HL-60 (cell line): Measurements from ENCODE around the gene HLA-DMA.
A peak's percentile ranks its signal among the peaks of the same experiment; 100 is the strongest.

Experiments used
- DNase-seq, 2 experiments: peaks; one replicate each; pipeline ENCODE4 v3.0.0-alpha.2; 2010 to 2020; ENCODE audit warnings: low read depth in 1 of 2, low spot score in 1 of 2
- H3K27ac ChIP-seq: fragments of 250-450 bp; sonication (Bioruptor Pico); replicated peaks from 2 replicates; pipeline ENCODE4 v1.5.1; 2020; ENCODE audit warnings: mild to moderate bottlenecking, moderate library complexity
- H3K27me3 ChIP-seq: fragments of 250-450 bp; sonication (Bioruptor Pico); 2 replicates; pipeline ENCODE4 v1.5.1; 2021; ENCODE audit warnings: mild to moderate bottlenecking, moderate library complexity; ENCODE audit not compliant: insufficient read depth, poor library complexity, severe bottlenecking
- H3K4me3 ChIP-seq: replicated peaks from 2 replicates; pipeline ENCODE4 v1.5.1; 2011; ENCODE audit warnings: mild to moderate bottlenecking, control low read depth, low read length; ENCODE audit not compliant: insufficient read depth
- CTCF ChIP-seq: IDR thresholded peaks from one replicate; pipeline ENCODE4 v1.5.1; 2011; ENCODE audit warnings: low read length, control low read depth, inconsistent platforms; ENCODE audit not compliant: insufficient read depth
- GABPA ChIP-seq: IDR thresholded peaks from 2 replicates; pipeline ENCODE4 v1.6.1; 2012; ENCODE audit warnings: low read depth
- POLR2AphosphoS5 ChIP-seq: IDR thresholded peaks from 2 replicates; pipeline ENCODE4 v1.6.1; 2012; ENCODE audit warnings: low read depth
- REST ChIP-seq: IDR thresholded peaks from 2 replicates; pipeline ENCODE4 v1.6.1; 2012; ENCODE audit warnings: low read depth; ENCODE audit not compliant: insufficient replicate concordance
- SPI1 ChIP-seq: IDR thresholded peaks from 2 replicates; pipeline ENCODE4 v1.6.1; 2012; ENCODE audit warnings: low read depth, mild to moderate bottlenecking, borderline replicate concordance

HLA-DMA gene

GRCh38 chr6:32984622-32985389 is 31.9 kb upstream of the HLA-DMA start:
- Histone ChIP-seq H3K4me3 (no peak overlapping the region), H3K27me3 (no peaks in the 10 kb centered on the region), H3K27ac (no peak overlapping the region)
- DNase-seq = peak; percentile 52 to 87
- TF ChIP-seq CTCF = peak; percentile 66
- no peak for TF ChIP-seq REST
- no peak for TF ChIP-seq POLR2AphosphoS5
- no peak for TF ChIP-seq GABPA
- TF ChIP-seq SPI1 = no peak

- H3K27me3 ChIP-seq = no peaks in the 10 kb centered on the region
- no peak for TF ChIP-seq SPI1
- DNase-seq = no peak
- no peak overlapping the region for H3K4me3 ChIP-seq
- no peak overlapping the region for H3K27ac ChIP-seq
These were observed 31.2 kb upstream of the HLA-DMA start for GRCh38 chr6:32983964-32984621.

GRCh38 chr6:32983493-32983848 is 30.6 kb upstream of the HLA-DMA start:
- DNase-seq = no peak
- Histone ChIP-seq H3K27me3 (no peaks in the 10 kb centered on the region), H3K27ac (no peak overlapping the region), H3K4me3 (no peak overlapping the region)
- TF ChIP-seq CTCF (no peak), REST (no peak), GABPA (no peak), POLR2AphosphoS5 (no peak)

- TF ChIP-seq SPI1 (no peak), GABPA (no peak), POLR2AphosphoS5 (no peak; the same call in 1 of the 2 replicates), CTCF (no peak), REST (no peak)
- Histone ChIP-seq H3K27me3 (no peaks in the 10 kb centered on the region), H3K27ac (no peak overlapping the region), H3K4me3 (no peak overlapping the region)
- DNase-seq = no peak
These were observed 30.0 kb upstream of the HLA-DMA start for GRCh38 chr6:32982702-32983492.
